HL-60/S4 (cell line): Measurements from ENCODE around the gene ATP5PO.

Experiments used
- in situ Hi-C: fragments of 300-500 bp; cut with MboI; formaldehyde crosslinking; loops from 2 replicates; pipeline ENCODE4 v1.14.3; 2022; ENCODE audit warnings: low sequenced_read_pairs

Gene ATP5PO

GRCh38 chr21:33901412-33902288, 14.0 kb downstream of the ATP5PO start:
- in situ Hi-C loops = no loop called here

GRCh38 chr21:33899199-33899598, 16.4 kb downstream of the ATP5PO start:
- in situ Hi-C loops = no loop called here

GRCh38 chr21:33898586-33898985, 17.0 kb downstream of the ATP5PO start:
- in situ Hi-C loops = no loop called here

GRCh38 chr21:33897739-33898138, 17.9 kb downstream of the ATP5PO start:
- in situ Hi-C loops = no loop called here

- in situ Hi-C loops = no loop called here
These were observed 18.5 kb downstream of the ATP5PO start for GRCh38 chr21:33897098-33897497.

GRCh38 chr21:33896691-33897090, 18.9 kb downstream of the ATP5PO start:
- in situ Hi-C loops = no loop called here

- in situ Hi-C loops = no loop called here
These were observed 20.2 kb downstream of the ATP5PO start for GRCh38 chr21:33895356-33895755.

- in situ Hi-C loops = no loop called here
These were observed 20.8 kb downstream of the ATP5PO start for GRCh38 chr21:33894736-33895288.

GRCh38 chr21:33893917-33894316, 21.7 kb downstream of the ATP5PO start:
- in situ Hi-C loops = no loop called here

- in situ Hi-C loops = no loop called here
These were observed 22.8 kb downstream of the ATP5PO start for GRCh38 chr21:33892853-33893252.

GRCh38 chr21:33890187-33890586, 25.4 kb downstream of the ATP5PO start:
- in situ Hi-C loops = no loop called here

GRCh38 chr21:33886321-33886720, 29.3 kb downstream of the ATP5PO start:
- in situ Hi-C loops = no loop called here

GRCh38 chr21:33885172-33885514, 30.5 kb downstream of the ATP5PO start:
- in situ Hi-C loops = no loop called here

GRCh38 chr21:33884376-33885171, 31.0 kb downstream of the ATP5PO start:
- in situ Hi-C loops = no loop called here

- in situ Hi-C loops = no loop called here
These were observed 32.5 kb downstream of the ATP5PO start for GRCh38 chr21:33883118-33883517.

GRCh38 chr21:33881689-33882440, 33.7 kb downstream of the ATP5PO start:
- in situ Hi-C loops = no loop called here

- in situ Hi-C loops = no loop called here
These were observed 35.0 kb downstream of the ATP5PO start for GRCh38 chr21:33880626-33881025.

GRCh38 chr21:33878824-33879223, 36.8 kb downstream of the ATP5PO start:
- in situ Hi-C loops = no loop called here

GRCh38 chr21:33875026-33875695, 40.4 kb downstream of the ATP5PO start:
- in situ Hi-C loops = no loop called here

GRCh38 chr21:33874161-33874560, 41.4 kb downstream of the ATP5PO start:
- in situ Hi-C loops = no loop called here
